Measurements from ENCODE around the gene RPH3AL. TPM values are rescaled to one million over a fixed set of nuclear protein-coding genes. Genes with fewer than 3 reads are reported as not detected.

The RPH3AL gene
- total RNA-seq, 1 donor from 2014 or later: 16.9 TPM

DNA sequence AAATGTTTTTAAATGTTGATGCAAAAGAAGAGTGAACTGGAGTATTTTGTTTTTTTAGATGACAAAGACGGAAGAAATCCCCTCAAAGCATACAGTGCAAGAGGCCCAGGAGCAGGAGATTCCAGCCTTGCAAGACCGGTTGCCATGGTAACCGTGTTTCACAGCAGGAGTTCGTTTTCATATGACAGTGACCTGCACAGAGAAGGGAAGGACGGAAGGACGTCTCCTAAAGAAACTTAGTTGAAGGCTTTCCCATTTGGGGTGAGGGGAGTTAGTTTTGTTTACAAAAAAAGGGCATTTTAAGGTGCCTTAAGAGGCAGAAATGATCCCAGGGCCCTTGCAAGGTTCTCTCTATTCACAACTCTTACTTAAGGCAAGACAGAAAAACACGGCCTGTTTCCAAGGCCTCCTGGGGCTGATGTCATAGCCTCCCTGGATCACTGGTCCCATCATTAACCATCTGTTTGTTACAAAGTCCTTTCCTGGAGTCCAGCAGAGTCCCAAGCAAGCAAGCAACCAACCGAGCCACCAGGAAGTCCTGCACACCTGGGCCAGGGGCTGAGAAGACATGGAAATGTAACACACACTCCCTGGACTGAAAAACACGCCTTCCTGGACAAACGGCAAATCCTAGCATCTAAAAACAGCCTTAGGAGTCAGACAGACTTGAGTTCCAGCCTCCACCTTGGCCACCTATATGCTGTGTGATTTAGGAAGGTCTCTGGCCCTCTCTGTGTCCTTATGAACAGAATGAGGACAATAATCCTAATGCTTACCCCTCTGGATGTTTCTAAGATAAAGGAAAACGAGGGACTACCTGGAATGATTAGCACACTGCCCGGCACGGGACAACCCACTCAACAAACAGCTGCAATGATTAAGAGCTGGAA, 30.3 kb upstream of the RPH3AL start:
- H3K27me3 Mint-ChIP-seq (ENCODE audit: low read depth): peaks cover 22% of the 10 kb centered on the region
- peak overlapping the region; percentile 69 for H3K4me3 Mint-ChIP-seq
- H3K27ac Mint-ChIP-seq: peak overlapping the region; percentile 84
- TF ChIP-seq, protein P1, sequence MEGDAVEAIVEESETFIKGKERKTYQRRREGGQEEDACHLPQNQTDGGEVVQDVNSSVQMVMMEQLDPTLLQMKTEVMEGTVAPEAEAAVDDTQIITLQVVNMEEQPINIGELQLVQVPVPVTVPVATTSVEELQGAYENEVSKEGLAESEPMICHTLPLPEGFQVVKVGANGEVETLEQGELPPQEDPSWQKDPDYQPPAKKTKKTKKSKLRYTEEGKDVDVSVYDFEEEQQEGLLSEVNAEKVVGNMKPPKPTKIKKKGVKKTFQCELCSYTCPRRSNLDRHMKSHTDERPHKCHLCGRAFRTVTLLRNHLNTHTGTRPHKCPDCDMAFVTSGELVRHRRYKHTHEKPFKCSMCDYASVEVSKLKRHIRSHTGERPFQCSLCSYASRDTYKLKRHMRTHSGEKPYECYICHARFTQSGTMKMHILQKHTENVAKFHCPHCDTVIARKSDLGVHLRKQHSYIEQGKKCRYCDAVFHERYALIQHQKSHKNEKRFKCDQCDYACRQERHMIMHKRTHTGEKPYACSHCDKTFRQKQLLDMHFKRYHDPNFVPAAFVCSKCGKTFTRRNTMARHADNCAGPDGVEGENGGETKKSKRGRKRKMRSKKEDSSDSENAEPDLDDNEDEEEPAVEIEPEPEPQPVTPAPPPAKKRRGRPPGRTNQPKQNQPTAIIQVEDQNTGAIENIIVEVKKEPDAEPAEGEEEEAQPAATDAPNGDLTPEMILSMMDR (IDR thresholded peaks at IDR 0.05; ENCODE audit: unreplicated experiment): no peak
- H3K9me3 Mint-ChIP-seq: no peaks in the 10 kb centered on the region
- peaks cover 34% of the 10 kb centered on the region for H3K4me1 Mint-ChIP-seq
- no peaks in the 10 kb centered on the region for H3K36me3 Mint-ChIP-seq
- peak in 1 of 2 experiments; percentile 55 for DNase-seq (ENCODE audit: low spot score in 2 of 2, unreplicated experiment in 2 of 2)

DNA sequence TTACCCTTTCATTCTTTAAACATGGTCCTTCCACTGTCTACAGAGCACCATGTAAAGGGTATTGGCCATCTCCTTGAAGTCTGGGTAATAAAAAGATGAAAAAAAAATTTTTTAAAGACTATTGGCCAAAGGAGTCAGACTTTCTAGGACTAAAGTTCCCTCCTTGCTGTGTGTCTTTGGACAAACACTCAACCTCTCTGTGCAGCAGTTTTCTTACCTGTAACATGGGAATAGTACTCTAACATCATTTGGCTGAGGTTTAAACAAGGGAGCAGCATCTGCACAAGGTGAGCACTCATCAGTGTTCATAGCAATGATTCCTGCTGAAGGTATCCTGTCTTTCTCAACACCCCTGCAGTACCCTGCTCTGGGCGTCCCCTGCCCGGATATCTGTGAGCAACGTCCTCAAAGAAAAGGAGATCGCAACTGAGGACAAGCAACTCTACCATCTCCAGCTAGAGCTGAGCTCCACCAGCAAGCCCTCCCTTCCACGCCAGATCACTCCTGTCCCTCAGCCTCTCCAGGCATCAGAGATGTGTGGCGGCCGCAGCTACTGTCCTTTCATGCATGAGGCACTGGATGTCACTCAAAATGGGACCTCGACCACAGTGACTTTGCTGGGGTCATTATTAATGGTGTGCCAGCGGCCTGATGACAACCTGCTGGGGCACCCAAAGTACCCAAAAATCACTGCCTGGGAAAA, 29.5 kb upstream of the RPH3AL start:
- peaks cover 17% of the 10 kb centered on the region for H3K27me3 Mint-ChIP-seq (ENCODE audit: low read depth)

DNA sequence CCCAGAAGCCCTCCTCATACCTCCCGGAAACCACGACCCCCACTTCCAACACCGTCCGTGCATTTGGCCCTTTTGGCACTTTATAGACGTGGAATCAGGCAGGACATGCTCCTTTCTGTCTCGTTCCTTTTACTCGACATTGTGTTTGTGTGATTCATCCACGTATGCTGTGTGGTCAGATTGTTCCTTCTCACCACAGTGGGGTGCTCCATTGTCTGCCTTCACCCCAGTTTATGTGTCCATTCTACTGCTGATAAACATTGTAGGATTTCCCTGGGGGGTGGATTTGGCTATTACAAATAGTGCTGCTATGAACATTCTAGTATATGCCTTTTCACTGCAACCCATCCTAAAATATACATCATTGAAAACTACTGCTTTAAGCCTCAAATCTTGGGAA, 28.9 kb upstream of the RPH3AL start:
- peaks cover 30% of the 10 kb centered on the region for H3K4me1 Mint-ChIP-seq
- peak overlapping the region; percentile 48 for H3K27ac Mint-ChIP-seq
- H3K36me3 Mint-ChIP-seq: no peaks in the 10 kb centered on the region
- no peak for DNase-seq (ENCODE audit: low spot score in 2 of 2, unreplicated experiment in 2 of 2)
- H3K4me3 Mint-ChIP-seq: no peak overlapping the region
- TF ChIP-seq, protein P1 (IDR thresholded peaks at IDR 0.05; ENCODE audit: unreplicated experiment): no peak
- peaks cover 12% of the 10 kb centered on the region for H3K27me3 Mint-ChIP-seq (ENCODE audit: low read depth)
- no peaks in the 10 kb centered on the region for H3K9me3 Mint-ChIP-seq

More for the DNA sequence above, 29.5 kb upstream of the RPH3AL start:
- DNase-seq (ENCODE audit: low spot score in 2 of 2, unreplicated experiment in 2 of 2): no peak
- H3K4me3 Mint-ChIP-seq: peak overlapping the region; percentile 13
- no peaks in the 10 kb centered on the region for H3K9me3 Mint-ChIP-seq
- TF ChIP-seq, protein P1 (IDR thresholded peaks at IDR 0.05; ENCODE audit: unreplicated experiment): no peak
- H3K4me1 Mint-ChIP-seq: peaks cover 34% of the 10 kb centered on the region
- H3K36me3 Mint-ChIP-seq: no peaks in the 10 kb centered on the region
- peak overlapping the region; percentile 84 for H3K27ac Mint-ChIP-seq

DNA sequence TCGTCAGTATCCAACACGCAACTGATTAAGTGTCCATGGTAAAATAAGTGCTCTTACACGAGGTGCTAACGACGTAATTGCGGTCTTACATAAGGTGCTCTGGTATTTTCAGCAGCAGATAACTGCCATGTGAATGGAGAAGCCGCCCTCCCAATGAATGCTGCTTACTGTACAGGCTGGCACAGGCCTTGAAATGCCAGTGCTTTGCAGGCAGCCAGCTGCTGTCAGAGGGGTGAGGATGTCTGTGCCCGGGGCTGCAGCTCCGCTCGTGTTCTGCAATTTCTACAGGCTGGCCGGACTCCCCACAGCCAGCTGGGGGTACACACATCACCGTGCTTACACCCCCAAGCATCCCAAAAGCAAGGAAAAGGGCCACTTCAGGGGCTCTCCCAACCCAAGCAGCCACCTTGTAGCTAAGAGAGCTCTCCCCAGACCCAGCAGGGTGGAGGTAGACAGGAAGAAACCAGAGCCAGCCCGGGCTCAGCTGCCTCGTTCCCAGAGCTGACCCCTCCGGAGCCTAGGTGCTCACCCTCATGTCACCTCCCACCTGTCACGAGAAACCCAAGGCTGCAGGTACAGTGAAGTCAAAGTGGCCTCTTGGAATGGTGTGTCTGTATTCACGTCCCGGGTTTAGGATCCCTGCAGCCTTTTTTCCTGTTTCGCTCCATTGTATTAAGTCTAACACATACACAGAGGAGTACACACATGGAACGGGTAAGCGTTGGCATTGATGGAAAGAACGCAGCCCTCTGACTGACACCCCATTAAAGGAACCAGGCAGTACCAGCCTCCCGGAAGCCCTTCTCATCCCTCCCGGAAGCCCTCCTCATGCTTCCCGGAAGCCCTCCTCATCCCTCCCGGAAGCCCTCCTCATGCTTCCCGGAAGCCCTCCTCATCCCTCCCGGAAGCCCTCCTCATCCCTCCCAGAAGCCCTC, 27.2 kb upstream of the RPH3AL start:
- Mint-ChIP-seq H3K9me3 (no peaks in the 10 kb centered on the region), H3K36me3 (no peaks in the 10 kb centered on the region), H3K27ac (no peak overlapping the region), H3K27me3 (ENCODE audit: low read depth) (peaks cover 12% of the 10 kb centered on the region), H3K4me1 (peaks cover 27% of the 10 kb centered on the region), H3K4me3 (no peak overlapping the region)
- TF ChIP-seq, protein P1 (IDR thresholded peaks at IDR 0.05; ENCODE audit: unreplicated experiment): no peak
- DNase-seq (ENCODE audit: low spot score in 2 of 2, unreplicated experiment in 2 of 2): no peak

DNA sequence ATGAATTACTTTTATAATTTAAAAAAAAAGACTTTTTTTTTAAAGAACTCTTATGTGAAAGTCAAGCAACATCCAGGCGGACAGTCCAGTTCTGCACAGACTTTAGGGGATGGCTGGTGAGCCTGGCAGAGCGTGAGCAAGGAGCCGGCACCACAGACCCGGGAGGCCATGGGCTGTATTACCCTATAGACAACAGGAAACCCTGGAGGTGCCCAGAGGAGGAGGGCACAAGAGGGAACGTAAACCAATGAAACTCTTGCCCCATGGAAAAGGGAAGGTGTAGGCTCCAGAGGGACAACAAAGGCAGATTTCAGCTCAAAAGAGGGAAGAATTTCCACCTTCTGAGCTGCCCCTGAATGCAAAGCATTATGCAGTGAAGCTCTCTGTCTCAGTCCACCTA, 25.5 kb upstream of the RPH3AL start:
- H3K27me3 Mint-ChIP-seq (ENCODE audit: low read depth): peaks cover 7% of the 10 kb centered on the region
- no peak overlapping the region for H3K27ac Mint-ChIP-seq
- no peak overlapping the region for H3K4me3 Mint-ChIP-seq
- TF ChIP-seq, protein P1 (IDR thresholded peaks at IDR 0.05; ENCODE audit: unreplicated experiment): no peak
- no peaks in the 10 kb centered on the region for H3K9me3 Mint-ChIP-seq
- peaks cover 12% of the 10 kb centered on the region for H3K4me1 Mint-ChIP-seq
- H3K36me3 Mint-ChIP-seq: no peaks in the 10 kb centered on the region
- DNase-seq (ENCODE audit: low spot score in 2 of 2, unreplicated experiment in 2 of 2): no peak

Data from mesothelial cell of epicardium (in vitro differentiated cells).